ENCODE data around the gene FAM171A1.

FAM171A1 gene

DNA sequence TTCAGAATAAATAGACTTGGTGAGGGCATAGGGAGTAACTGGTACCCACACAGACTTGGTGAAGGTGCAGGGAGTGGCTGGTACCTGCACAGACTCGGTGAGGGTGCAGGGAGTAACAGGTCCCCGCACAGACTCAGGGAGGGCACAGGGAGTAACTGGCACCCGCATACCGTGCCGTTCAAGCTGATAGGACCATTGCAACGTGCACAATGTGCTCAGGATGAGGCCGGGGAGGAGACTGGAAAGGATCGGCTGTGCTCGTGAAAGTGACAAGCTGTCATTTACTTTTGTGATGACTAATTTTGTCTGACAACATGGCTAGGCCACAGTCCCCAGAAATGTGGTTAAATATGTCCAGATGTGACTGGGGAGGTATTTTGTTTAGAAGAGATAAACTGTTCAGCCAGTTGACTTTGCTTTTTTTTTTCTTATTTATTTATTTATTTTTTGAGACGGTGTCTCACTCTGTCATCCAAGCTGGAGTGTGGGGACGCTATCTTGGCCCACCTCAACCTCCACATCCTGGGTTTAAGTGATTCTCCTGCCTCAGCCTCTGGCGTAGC, 126.4 kb downstream of the FAM171A1 start:
- TF ChIP-seq CTCF (conservative IDR thresholded peaks at IDR 0.05) = no peak
- no peak for TF ChIP-seq ZFX (IDR thresholded peaks at IDR 0.05)
- no peak overlapping the region for H3K27ac ChIP-seq

DNA sequence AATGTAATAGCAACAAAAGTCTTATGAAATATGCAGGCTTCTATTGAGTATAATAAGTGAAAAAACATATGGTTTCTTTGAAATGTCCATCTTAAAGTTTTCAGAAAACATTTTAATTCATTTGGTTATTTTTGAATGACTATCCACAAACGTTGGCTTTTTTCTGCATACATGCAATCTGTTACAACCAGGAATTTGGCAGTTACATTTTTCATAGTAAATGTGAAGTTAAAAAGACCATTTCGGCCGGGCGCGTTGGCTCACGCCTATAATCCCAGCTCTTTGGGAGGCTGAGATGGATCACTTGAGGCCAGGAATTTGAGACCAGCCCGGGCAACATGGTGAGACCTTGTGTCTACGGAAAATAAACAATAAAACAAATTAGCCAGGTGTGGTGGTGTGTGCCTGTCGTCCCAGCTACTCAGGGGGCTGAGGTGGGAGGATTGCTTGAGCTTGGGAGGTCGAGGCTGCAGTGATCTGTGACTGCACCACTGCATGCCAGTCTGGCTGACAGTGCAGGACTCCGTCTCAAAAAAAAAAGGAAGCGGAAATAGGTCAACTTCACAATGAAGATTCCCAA, 128.7 kb downstream of the FAM171A1 start:
- H3K27ac ChIP-seq = no peak overlapping the region
- TF ChIP-seq ZFX (IDR thresholded peaks at IDR 0.05) (no peak), CTCF (conservative IDR thresholded peaks at IDR 0.05) (no peak)

DNA sequence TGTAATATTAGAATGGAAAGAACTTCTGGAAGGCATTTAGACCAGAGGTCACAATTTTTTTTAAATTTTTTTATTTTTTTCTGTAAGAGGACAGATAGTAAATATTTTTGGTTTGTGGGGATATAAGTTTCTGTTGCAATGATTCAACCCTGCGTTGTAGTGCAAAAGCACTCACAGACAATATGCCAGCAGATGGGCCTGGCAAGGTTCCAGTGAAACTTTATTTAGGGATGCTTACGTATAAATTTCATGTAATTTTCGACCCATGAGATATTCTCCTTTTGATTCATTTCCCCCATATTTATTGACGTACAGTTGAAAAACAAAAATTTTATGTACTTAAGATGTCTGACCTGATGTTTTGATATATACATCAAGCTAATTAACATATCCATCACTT, 129.8 kb downstream of the FAM171A1 start:
- TF ChIP-seq ZFX (IDR thresholded peaks at IDR 0.05) (no peak), CTCF (conservative IDR thresholded peaks at IDR 0.05) (no peak)
- H3K27ac ChIP-seq = no peak overlapping the region

GRCh38 chr10:15238555-15239335, 132.3 kb downstream of the FAM171A1 start:
- TF ChIP-seq CTCF (conservative IDR thresholded peaks at IDR 0.05) = no peak
- no peak for TF ChIP-seq ZFX (IDR thresholded peaks at IDR 0.05)
- H3K27ac ChIP-seq = no peak overlapping the region

- H3K27ac ChIP-seq = no peak overlapping the region
- TF ChIP-seq CTCF (conservative IDR thresholded peaks at IDR 0.05) = no peak
- no peak for TF ChIP-seq ZFX (IDR thresholded peaks at IDR 0.05)
Observed at GRCh38 chr10:15237351-15237750, 133.7 kb downstream of the FAM171A1 start.

DNA sequence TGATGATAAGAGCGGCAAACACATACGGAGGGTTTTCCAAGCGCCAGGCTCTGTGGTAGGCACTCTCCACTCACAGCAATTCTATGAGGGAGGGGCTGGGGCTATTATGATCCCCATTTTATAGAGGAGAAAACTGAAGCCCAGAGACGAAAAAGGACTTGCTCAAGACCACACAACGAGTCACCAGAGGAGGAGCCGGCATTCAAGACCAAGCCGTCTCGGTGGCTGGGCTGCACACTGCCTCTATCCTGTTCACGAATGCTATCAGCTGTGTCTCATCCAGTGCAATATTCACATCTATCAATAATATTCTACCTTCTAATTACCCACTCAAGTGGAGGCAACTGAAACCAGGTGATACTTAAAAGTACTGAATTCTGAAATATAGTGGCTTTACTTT, 134.7 kb downstream of the FAM171A1 start:
- TF ChIP-seq CTCF (conservative IDR thresholded peaks at IDR 0.05) = no peak
- TF ChIP-seq ZFX (IDR thresholded peaks at IDR 0.05) = no peak
- H3K27ac ChIP-seq = no peak overlapping the region

GRCh38 chr10:15232279-15232678, 138.8 kb downstream of the FAM171A1 start:
- no peak for TF ChIP-seq ZFX (IDR thresholded peaks at IDR 0.05)
- no peak for TF ChIP-seq CTCF (conservative IDR thresholded peaks at IDR 0.05)
- H3K27ac ChIP-seq = 0 out of 2 replicates have a peak overlapping the region, but pooled peaks have one; percentile 6

Measured in C4-2B (cell line).